HUES64 (cell line): Measurements from ENCODE around the gene NAGA.
A peak's percentile ranks its signal among the peaks of the same experiment; 100 is the strongest.

Experiments used
- H3K27ac ChIP-seq: 2 replicates; pipeline ENCODE4 v1.7.0; 2013; ENCODE audit warnings: low read depth, low read length, inconsistent platforms
- H3K27me3 ChIP-seq: 2 replicates; pipeline ENCODE4 v1.6.1; 2013; ENCODE audit warnings: mild to moderate bottlenecking, low read length; ENCODE audit not compliant: insufficient read depth
- H3K36me3 ChIP-seq: 2 replicates; pipeline ENCODE4 v1.6.1; 2013; ENCODE audit warnings: mild to moderate bottlenecking, low read length; ENCODE audit not compliant: insufficient read depth
- H3K4me1 ChIP-seq: 2 replicates; pipeline ENCODE4 v1.6.1; 2013; ENCODE audit warnings: mild to moderate bottlenecking, low read length, moderate library complexity; ENCODE audit not compliant: insufficient read depth
- H3K4me3 ChIP-seq: 2 replicates; pipeline ENCODE4 v1.5.1; 2013; ENCODE audit warnings: mild to moderate bottlenecking, low read length, moderate library complexity
- H3K9ac ChIP-seq: 2 replicates; pipeline ENCODE4 v1.6.1; 2013; ENCODE audit warnings: mild to moderate bottlenecking, low read depth, low read length
- H3K9me3 ChIP-seq: 2 replicates; pipeline ENCODE4 v1.6.1; 2013; ENCODE audit warnings: low read depth, low read length; ENCODE audit not compliant: insufficient read depth
- WGBS: fragments of 150-250, 120-280 bp; methylation state at CpG from one replicate; pipeline ENCODE4 v1.1.7; 2013; ENCODE audit warnings: missing lambda C conversion rate; 5-methylcytosine and 5-hydroxymethylcytosine counted together

NAGA gene

DNA sequence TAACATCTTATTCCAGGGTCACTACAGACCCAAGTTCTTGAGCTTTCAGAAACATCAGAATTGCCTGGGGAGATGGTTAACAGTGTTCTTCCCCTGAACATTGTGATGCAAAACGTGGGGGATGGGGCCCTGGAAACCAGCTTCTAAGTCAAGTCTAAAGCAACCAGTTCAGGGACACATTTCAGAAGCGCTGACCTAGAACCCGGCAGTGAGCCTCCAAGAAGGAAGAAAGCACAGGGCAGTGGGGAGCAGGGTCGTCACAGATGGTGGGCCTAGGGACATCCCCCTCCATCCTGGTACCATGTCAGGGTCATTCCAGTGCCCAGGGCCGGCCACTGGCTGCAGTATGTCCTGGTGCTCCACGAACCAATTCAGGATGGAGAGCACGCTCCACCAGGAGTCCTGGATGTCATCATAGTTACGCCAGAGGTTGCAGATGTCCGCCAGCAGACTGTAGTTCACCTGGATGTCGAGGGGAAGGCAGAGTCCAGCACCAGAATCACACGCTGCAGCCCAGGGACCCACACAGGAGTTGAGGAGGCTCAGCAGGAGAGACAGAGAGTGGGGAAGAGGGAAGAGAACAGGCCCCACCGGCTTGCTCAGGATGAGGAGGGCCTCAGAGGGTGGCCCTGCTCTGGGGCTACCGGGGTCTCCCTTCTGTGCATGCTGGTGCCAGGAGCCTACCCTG is 5.0 kb downstream of the NAGA start:
- Histone ChIP-seq H3K27me3 (no peaks in the 10 kb centered on the region), H3K27ac (peak overlapping the region; percentile 53; the same call in 1 of the 2 replicates), H3K4me3 (peak overlapping the region; percentile 29; the same call in 1 of the 2 replicates), H3K9ac (no peak overlapping the region), H3K4me1 (peaks cover 18% of the 10 kb centered on the region), H3K9me3 (no peaks in the 10 kb centered on the region), H3K36me3 (peaks cover 31% of the 10 kb centered on the region)
- 77% methylated on average over 13 of the region's 13 CpGs for WGBS

GRCh38 chr22:42064629-42065028 is 6.0 kb downstream of the NAGA start:
- H3K4me3 ChIP-seq, result no peak overlapping the region
- peaks cover 12% of the 10 kb centered on the region for H3K4me1 ChIP-seq
- peak overlapping the region; percentile 9; the same call in 1 of the 2 replicates for H3K27ac ChIP-seq
- peaks cover 41% of the 10 kb centered on the region for H3K36me3 ChIP-seq
- no peaks in the 10 kb centered on the region for H3K9me3 ChIP-seq
- 93% methylated on average over 1 of the region's 1 CpG for WGBS
- no peak overlapping the region for H3K9ac ChIP-seq
- no peaks in the 10 kb centered on the region for H3K27me3 ChIP-seq

GRCh38 chr22:42062506-42063170 is 8.0 kb downstream of the NAGA start:
- Histone ChIP-seq H3K9ac (no peak overlapping the region), H3K9me3 (0 out of 2 replicates have a peak, but pooled peaks cover 11% of the 10 kb centered on the region), H3K4me3 (no peak overlapping the region), H3K4me1 (peaks cover 12% of the 10 kb centered on the region), H3K27me3 (no peaks in the 10 kb centered on the region), H3K27ac (no peak overlapping the region), H3K36me3 (peaks cover 52% of the 10 kb centered on the region)
- 91% methylated on average over 10 of the region's 10 CpGs for WGBS

DNA sequence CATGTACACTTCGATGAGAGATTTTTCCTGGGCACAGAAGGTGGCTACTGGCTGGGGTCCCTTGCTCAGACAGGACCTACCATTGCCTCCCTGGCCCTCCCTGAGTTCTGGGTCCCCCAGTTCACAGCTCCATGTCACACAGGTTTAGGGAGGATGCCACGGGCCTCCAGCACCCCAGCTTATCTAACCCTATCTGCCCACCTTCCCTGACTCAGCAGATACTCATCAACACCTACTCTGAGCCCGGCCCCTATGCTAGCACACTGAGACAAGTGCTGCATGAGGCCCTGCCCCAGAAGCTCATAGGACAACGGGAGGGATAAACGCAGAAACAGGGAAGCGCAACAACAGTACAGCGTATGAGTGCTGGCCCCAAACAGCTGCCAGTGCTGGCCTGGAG is 9.6 kb downstream of the NAGA start:
- no peak overlapping the region for H3K9ac ChIP-seq
- no peak overlapping the region for H3K4me3 ChIP-seq
- peaks cover 22% of the 10 kb centered on the region for H3K9me3 ChIP-seq
- H3K4me1 ChIP-seq, result peaks cover 12% of the 10 kb centered on the region
- no peaks in the 10 kb centered on the region for H3K27me3 ChIP-seq
- H3K27ac ChIP-seq, result no peak overlapping the region
- peaks cover 46% of the 10 kb centered on the region for H3K36me3 ChIP-seq
- WGBS, result 94% methylated on average over 7 of the region's 7 CpGs

DNA sequence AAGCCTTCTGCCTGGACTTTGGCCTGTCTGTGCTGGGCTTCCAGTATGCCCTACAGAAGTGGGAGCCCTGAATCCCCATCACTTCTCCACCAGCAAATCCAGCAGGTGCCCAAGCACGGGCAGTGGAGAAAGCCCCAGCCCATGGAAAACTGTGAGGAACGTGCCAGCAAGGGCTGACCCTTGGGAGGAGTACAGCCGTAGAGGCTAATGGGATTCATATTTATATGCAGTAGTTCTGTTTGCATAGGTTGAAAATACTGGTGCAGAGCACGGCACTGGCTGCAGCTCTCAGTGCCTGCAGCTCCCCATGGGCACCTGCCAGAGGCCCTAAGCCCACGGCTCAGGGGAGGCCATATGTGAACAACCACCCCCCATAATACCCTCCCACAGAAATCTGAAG is 10.1 kb downstream of the NAGA start:
- H3K4me1 ChIP-seq, result peaks cover 9% of the 10 kb centered on the region
- H3K9me3 ChIP-seq, result peaks cover 22% of the 10 kb centered on the region
- H3K4me3 ChIP-seq, result no peak overlapping the region
- no peaks in the 10 kb centered on the region for H3K27me3 ChIP-seq
- peaks cover 43% of the 10 kb centered on the region for H3K36me3 ChIP-seq
- H3K9ac ChIP-seq, result no peak overlapping the region
- no peak overlapping the region for H3K27ac ChIP-seq
- 92% methylated on average over 5 of the region's 5 CpGs for WGBS

DNA sequence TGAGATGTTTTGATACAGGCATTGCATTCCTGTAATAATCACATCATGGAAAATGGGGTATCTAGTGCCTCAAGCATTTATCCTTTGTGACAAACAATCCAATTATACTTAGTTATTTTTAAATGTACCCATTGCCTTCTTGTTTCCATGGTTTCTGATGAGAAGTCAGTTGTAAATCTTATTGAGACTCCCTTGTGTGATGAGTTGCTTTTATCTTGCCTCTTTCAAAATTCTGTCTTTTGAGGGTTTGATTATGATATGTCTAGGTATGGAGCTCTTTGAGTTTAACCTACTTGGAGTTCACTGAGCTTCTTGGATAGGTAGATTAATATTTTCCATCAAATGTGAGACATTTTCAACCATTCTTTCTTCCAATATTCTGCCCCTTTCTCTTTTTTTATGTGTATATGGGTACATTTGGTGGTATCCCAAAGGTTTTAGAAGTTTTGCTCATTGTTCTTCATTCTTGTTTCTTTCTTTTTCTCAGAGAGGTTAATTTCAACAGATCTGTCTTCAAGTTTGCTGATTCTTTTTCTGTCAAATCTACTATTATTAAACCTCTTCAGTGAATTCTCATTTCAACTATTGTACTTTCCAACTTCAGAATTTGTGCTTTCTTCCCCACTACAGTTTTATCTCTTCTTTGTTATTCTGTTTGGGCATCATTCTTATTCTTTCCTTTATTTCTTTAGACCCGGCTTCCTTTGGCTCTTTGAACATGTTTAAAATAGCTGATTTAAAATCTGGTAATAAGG is 13.7 kb downstream of the NAGA start:
- WGBS, result no CpG with 5 or more reads among the region's 1 CpG
- Histone ChIP-seq H3K36me3 (peaks cover 34% of the 10 kb centered on the region), H3K9me3 (peaks cover 22% of the 10 kb centered on the region), H3K4me3 (no peak overlapping the region), H3K27ac (no peak overlapping the region), H3K4me1 (no peaks in the 10 kb centered on the region), H3K27me3 (no peaks in the 10 kb centered on the region), H3K9ac (no peak overlapping the region)

DNA sequence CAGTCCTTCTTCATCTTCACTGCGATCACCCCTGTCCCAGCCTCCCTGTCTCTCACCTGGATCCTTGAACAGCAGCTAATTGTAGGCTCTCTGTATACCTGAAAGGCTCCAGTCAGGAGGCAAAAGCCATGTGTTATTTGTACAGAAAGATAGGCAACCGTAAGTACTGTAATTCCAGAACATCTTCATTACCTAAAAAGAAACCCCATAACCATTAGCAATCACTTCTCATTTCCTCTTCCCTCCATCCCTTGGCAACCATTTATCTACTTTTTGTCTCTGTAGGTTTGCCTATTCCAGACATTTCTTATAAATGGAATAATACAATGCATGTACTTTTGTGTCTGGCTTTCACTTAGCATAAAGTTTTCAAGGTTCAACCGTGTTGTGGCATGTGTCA is 17.8 kb downstream of the NAGA start:
- Histone ChIP-seq H3K27ac (no peak overlapping the region), H3K9ac (no peak overlapping the region), H3K4me1 (no peaks in the 10 kb centered on the region), H3K36me3 (0 out of 2 replicates have a peak, but pooled peaks cover 6% of the 10 kb centered on the region), H3K9me3 (peaks cover 11% of the 10 kb centered on the region), H3K4me3 (no peak overlapping the region), H3K27me3 (no peaks in the 10 kb centered on the region)
- WGBS, result 91% methylated on average over 3 of the region's 3 CpGs

GRCh38 chr22:42050641-42051180 is 19.9 kb downstream of the NAGA start:
- no peaks in the 10 kb centered on the region for H3K36me3 ChIP-seq
- 80% methylated on average over 2 of the region's 2 CpGs for WGBS

DNA sequence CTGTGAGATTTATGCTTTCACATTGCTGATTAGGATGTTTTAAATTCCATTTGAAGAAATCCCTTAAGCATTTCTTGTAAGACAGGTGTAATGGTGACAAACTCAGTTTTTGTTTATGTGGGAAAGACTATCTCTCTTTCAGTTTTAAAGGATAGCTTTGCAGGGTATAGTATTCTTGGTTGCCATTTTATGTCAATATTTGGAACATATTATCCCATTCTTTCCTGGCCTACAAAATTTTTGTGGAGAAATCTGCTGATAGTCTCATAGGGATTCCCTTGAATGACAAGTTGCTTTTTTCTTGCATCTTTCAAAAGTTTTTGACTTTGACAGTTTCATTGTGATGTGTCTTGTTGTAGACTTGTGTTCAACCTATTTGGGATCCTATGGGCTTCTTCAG is 28.8 kb downstream of the NAGA start:
- H3K27ac ChIP-seq, result no peak overlapping the region
- peaks cover 13% of the 10 kb centered on the region; the same call in 1 of the 2 replicates for H3K9me3 ChIP-seq
- H3K4me1 ChIP-seq, result no peaks in the 10 kb centered on the region
- H3K36me3 ChIP-seq, result no peaks in the 10 kb centered on the region
- no peak overlapping the region for H3K4me3 ChIP-seq
- no peaks in the 10 kb centered on the region for H3K27me3 ChIP-seq
- no peak overlapping the region for H3K9ac ChIP-seq

More at GRCh38 chr22:42050641-42051180, 19.9 kb downstream of the NAGA start:
- Histone ChIP-seq H3K4me3 (no peak overlapping the region), H3K4me1 (no peaks in the 10 kb centered on the region), H3K9me3 (no peaks in the 10 kb centered on the region), H3K27ac (no peak overlapping the region), H3K27me3 (no peaks in the 10 kb centered on the region), H3K9ac (no peak overlapping the region)

GRCh38 chr22:42039271-42039670 is 31.3 kb downstream of the NAGA start:
- Histone ChIP-seq H3K9ac (no peak overlapping the region), H3K36me3 (no peaks in the 10 kb centered on the region), H3K27me3 (no peaks in the 10 kb centered on the region), H3K4me3 (no peak overlapping the region), H3K27ac (no peak overlapping the region), H3K4me1 (no peaks in the 10 kb centered on the region), H3K9me3 (peaks cover 16% of the 10 kb centered on the region; the same call in 1 of the 2 replicates)
- 88% methylated on average over 4 of the region's 5 CpGs for WGBS

- H3K4me1 ChIP-seq, result no peaks in the 10 kb centered on the region
- no peaks in the 10 kb centered on the region for H3K27me3 ChIP-seq
- peaks cover 15% of the 10 kb centered on the region; the same call in 1 of the 2 replicates for H3K9me3 ChIP-seq
- H3K27ac ChIP-seq, result no peak overlapping the region
- no peaks in the 10 kb centered on the region for H3K36me3 ChIP-seq
- no peak overlapping the region for H3K4me3 ChIP-seq
- 87% methylated on average over 8 of the region's 8 CpGs for WGBS
- H3K9ac ChIP-seq, result no peak overlapping the region
Observed at GRCh38 chr22:42035256-42035655, 35.4 kb downstream of the NAGA start.
